Adrenal gland (tissue), 12 donors: ENCODE data around the gene UBA6. TPM values are rescaled to one million over a fixed set of nuclear protein-coding genes. Genes with fewer than 3 reads are reported as not detected.

ENCODE experiments used
- DNase-seq, 7 donors: peaks; one replicate each; pipeline ENCODE4 v3.0.0-alpha.2; 2019 to 2020
- H3K27ac ChIP-seq, 5 donors: fragments of 200-600 bp; sonication (generic) in 4 of 5; 1 replicate in 3 of 5; 2 replicates in 2 of 5; pipeline versions ENCODE4 v1.5.1 to v1.8.0; 2016 to 2020; ENCODE audit warnings: mild to moderate bottlenecking in 1 of 5
- H3K27me3 ChIP-seq: fragments of 200-600 bp; 2 replicates; pipeline ENCODE4 v1.8.0; 2021
- H3K36me3 ChIP-seq, 2 donors: fragments of 200-600 bp; replicated peaks in 1 of 2; 1 replicate in 1 of 2; 2 replicates in 1 of 2; pipeline versions ENCODE4 v1.5.1 to v1.8.0; 2018 to 2022
- H3K4me1 ChIP-seq, 2 donors: fragments of 200-600 bp; replicated peaks in 1 of 2; 1 replicate in 1 of 2; 2 replicates in 1 of 2; pipeline versions ENCODE4 v1.5.1 to v1.8.0; 2018 to 2021
- H3K4me3 ChIP-seq, 4 donors: fragments of 200-600 bp; sonication (generic) in 3 of 4; one replicate each; pipeline ENCODE4 v1.5.1; 2016 to 2018
- H3K9me3 ChIP-seq, 3 donors: fragments of 200-600 bp; sonication (generic) in 1 of 3; replicated peaks in 1 of 3; 1 replicate in 2 of 3; 2 replicates in 1 of 3; pipeline versions ENCODE4 v1.5.1 to v1.8.0; 2016 to 2021
- POLR2A ChIP-seq, 2 donors: fragments of 450-650 bp; IDR thresholded peaks; one replicate each; pipeline ENCODE4 v1.6.1; 2017; ENCODE audit warnings: antibody characterized with exemption in 2 of 2, mild to moderate bottlenecking in 2 of 2, moderate library complexity in 1 of 2
- WGBS, 4 donors: extraction: QIAGEN DNeasy Blood & Tissue Kit in 2 of 4; methylation state at CpG; one replicate each; pipeline versions ENCODE4 v1.1.5 to v1.1.7; 2013 to 2017; 5-methylcytosine and 5-hydroxymethylcytosine counted together
- intact Hi-C, 2 donors: fragments of 100-400 bp; cut with DNase I; formaldehyde crosslinking; loops; one replicate each; pipeline versions ENCODE4 v1.14.1 to v1.15.0; 2022 to 2023
- polyA plus RNA-seq, 3 donors: library from polyadenylated mRNA; stranded (reverse); fragments of 200-250 nt in 2 of 3; fragments of 350-450 nt in 1 of 3; fragmentation: Illumina TruSeq in 1 of 3; extraction: RNeasy Lipid Tissue Mini Kit (QIAGEN cat#74804) in 1 of 3; gene quantifications; one replicate each; pipeline ENCODE4 v1.2.3, GENCODE V29; 2013 to 2014
- total RNA-seq, 9 donors: library from RNA; depleted of rRNA in 4 of 9; stranded (reverse); fragments of >200 nt in 4 of 9; fragments of 120-200 nt in 1 of 9; fragmentation: NEBNext Ultra II Directional in 1 of 9; extraction: Animal tissue kit (Norgen Biotek cat#: 25700) in 1 of 9; gene quantifications; one replicate each; pipeline versions ENCODE4 v1.1.0 to v1.2.4, GENCODE V29; 2013 to 2023
- TF ChIP-seq, protein P1 (sequence below), 6 experiments: fragments of 450-650 bp in 4 of 6; fragments of 200-600 bp in 2 of 6; sonication (generic) in 1 of 6; IDR thresholded peaks; 1 replicate in 5 of 6; 2 replicates in 1 of 6; pipeline versions ENCODE4 v1.5.1 to v1.8.0; 2016 to 2021; ENCODE audit warnings: antibody characterized with exemption in 6 of 6, mild to moderate bottlenecking in 2 of 6, moderate library complexity in 1 of 6
- donor health status: healthy with polysubstance abuse.
- donor health status: Bipolar disorder and iron deficiency.
- donor health status: DM: yes; HTN: yes; CAD: no.
- donor health status: DM: no; HTN: no; CAD: no.
- donor health status: DM: no; HTN: no; CAD: no.
- donor health status: DM: yes; HTN: yes; CAD: no.

The UBA6 gene
- total and polyA plus RNA-seq, 12 donors = 7.5 to 77.0 (median 42.1) TPM

DNA sequence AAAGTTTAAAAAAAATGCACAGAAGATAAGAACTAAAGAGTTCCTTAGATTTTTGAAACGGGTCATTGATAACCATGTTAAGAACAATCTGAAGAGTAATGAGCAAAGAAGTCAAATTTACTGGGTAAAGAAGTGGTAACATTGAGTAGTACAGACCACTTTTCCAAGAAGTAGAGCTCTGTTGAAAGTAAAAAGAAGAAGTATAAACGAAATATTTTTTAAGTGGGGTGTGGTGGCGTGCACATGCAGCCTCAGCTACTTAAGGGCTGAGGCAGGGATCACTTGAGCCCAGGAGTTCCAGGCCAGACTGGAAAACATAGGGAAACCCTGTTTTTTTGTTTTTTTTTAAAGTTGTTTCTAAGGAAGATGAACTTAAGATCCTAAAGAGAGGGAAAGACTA lies 68.5 kb downstream of the UBA6 start:
- Histone ChIP-seq H3K4me3 (no peak overlapping the region), H3K27ac (no peak overlapping the region), H3K27me3 (no peaks in the 10 kb centered on the region), H3K36me3 (no peaks in the 10 kb centered on the region), H3K4me1 (no peaks in the 10 kb centered on the region), H3K9me3 (no peaks in the 10 kb centered on the region)
- TF ChIP-seq, protein P1, sequence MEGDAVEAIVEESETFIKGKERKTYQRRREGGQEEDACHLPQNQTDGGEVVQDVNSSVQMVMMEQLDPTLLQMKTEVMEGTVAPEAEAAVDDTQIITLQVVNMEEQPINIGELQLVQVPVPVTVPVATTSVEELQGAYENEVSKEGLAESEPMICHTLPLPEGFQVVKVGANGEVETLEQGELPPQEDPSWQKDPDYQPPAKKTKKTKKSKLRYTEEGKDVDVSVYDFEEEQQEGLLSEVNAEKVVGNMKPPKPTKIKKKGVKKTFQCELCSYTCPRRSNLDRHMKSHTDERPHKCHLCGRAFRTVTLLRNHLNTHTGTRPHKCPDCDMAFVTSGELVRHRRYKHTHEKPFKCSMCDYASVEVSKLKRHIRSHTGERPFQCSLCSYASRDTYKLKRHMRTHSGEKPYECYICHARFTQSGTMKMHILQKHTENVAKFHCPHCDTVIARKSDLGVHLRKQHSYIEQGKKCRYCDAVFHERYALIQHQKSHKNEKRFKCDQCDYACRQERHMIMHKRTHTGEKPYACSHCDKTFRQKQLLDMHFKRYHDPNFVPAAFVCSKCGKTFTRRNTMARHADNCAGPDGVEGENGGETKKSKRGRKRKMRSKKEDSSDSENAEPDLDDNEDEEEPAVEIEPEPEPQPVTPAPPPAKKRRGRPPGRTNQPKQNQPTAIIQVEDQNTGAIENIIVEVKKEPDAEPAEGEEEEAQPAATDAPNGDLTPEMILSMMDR (IDR thresholded peaks at IDR 0.05) = no peak
- TF ChIP-seq POLR2A (IDR thresholded peaks at IDR 0.05) = no peak
- no peak for DNase-seq
- intact Hi-C loops = no loop called here
- WGBS, 4 donors = 72 to 86% (median 86%) methylated on average over 3 of the region's 3 CpGs

DNA sequence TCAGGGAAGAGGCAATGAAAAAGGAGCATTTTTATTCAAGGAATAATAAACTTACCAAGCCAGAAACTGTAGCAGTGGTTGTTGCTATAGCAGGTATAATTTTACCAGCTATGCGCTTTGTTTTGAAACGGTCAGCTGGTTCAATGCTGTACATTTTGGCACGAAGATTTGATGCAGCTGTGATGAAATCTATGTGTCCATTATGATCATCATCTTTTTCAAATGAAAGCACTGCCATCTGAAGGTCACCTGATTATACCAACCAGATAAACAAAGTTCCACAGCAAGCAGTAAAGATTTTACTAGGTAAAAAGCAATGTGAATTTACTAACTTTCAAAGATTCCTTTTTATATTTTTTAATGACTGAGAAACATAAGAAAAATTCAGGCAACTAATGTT lies 76.0 kb downstream of the UBA6 start:
- peaks cover 0 to 18% of the 10 kb centered on the region in 2 donors for H3K36me3 ChIP-seq
- 59 to 81% (median 60%) methylated on average over 3 of the region's 3 CpGs for WGBS, 4 donors

DNA sequence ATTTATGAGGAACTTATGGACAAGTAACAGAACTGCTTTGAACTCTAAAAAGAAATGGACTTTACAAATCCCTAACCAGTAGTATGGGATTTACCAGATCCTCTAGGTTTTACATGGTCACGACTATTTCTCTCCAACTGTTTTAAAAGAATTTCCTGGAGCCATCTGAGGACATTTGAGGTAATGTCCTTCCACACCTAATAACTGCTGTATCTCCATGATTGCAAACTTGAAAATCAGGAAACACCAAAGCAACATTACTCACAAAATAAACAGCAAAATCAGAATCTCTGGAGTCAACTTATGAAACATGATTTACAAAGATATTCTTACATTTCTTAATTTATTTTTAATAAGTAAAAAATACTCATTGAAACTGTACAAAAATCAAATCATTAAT lies 84.5 kb downstream of the UBA6 start:
- Histone ChIP-seq H3K9me3 (no peaks in the 10 kb centered on the region), H3K27ac (no peak overlapping the region), H3K4me3 (no peak overlapping the region), H3K27me3 (no peaks in the 10 kb centered on the region), H3K36me3 (peaks cover 0 to 10% of the 10 kb centered on the region in 2 donors), H3K4me1 (no peaks in the 10 kb centered on the region)
- TF ChIP-seq POLR2A (IDR thresholded peaks at IDR 0.05) = no peak
- TF ChIP-seq, protein P1 (IDR thresholded peaks at IDR 0.05) = no peak
- intact Hi-C loops = no loop called here
- DNase-seq = no peak
- WGBS, 4 donors = 92 to 100% (median 98%) methylated on average over 1 of the region's 1 CpG

More for the DNA sequence above, 76.0 kb downstream of the UBA6 start:
- no peak overlapping the region for H3K27ac ChIP-seq
- no peak overlapping the region for H3K4me3 ChIP-seq
- DNase-seq = no peak
- intact Hi-C loops = no loop called here
- TF ChIP-seq, protein P1 (IDR thresholded peaks at IDR 0.05) = no peak
- TF ChIP-seq POLR2A (IDR thresholded peaks at IDR 0.05) = no peak
- no peaks in the 10 kb centered on the region for H3K4me1 ChIP-seq
- no peaks in the 10 kb centered on the region for H3K27me3 ChIP-seq
- no peaks in the 10 kb centered on the region for H3K9me3 ChIP-seq

DNA sequence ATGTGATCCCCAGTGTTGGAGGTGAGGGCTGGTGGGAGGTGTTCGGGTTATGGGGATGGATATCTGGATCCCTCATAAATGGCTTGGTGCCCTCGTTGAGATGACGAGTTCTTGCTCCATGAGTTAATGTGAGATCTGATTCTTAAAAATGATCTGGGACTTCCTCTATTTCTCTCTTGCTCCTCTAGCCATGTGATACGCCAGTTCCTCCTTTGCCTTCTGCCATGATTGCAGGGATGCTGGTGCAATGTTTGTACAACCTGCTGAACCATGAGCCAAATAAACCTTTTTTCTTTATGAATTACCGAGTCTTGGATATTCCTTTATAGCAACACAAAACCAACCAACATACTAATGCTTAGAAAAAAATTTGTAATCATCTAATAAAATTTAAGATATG lies 85.8 kb downstream of the UBA6 start:
- H3K4me1 ChIP-seq = no peaks in the 10 kb centered on the region
- intact Hi-C loops = no loop called here
- H3K9me3 ChIP-seq = no peaks in the 10 kb centered on the region
- TF ChIP-seq, protein P1 (IDR thresholded peaks at IDR 0.05) = no peak
- TF ChIP-seq POLR2A (IDR thresholded peaks at IDR 0.05) = no peak
- DNase-seq = no peak
- no peak overlapping the region for H3K4me3 ChIP-seq
- no peak overlapping the region for H3K27ac ChIP-seq
- 96 to 99% (median 97%) methylated on average over 5 of the region's 5 CpGs for WGBS, 4 donors
- H3K36me3 ChIP-seq = peaks cover 0 to 8% of the 10 kb centered on the region in 2 donors
- H3K27me3 ChIP-seq = no peaks in the 10 kb centered on the region
